OCI-M2 (cell line): ENCODE measurements around the gene SIX1.

ENCODE experiments used
- DNase-seq: peaks from one replicate; lab custom pipeline; 2025; ENCODE audit not compliant: unreplicated experiment; lab: John Stamatoyannopoulos, UW

The SIX1 gene

GRCh38 chr14:60648934-60649874, at the start of gene SIX1:
TSS of gene SIX1 (minus strand) at chr14:60649477. CDS start at chr14:60649189, 288 bp downstream.
- DNase-seq, result no peak

- DNase-seq, result no peak
Observed at GRCh38 chr14:60695327-60695726, 46.0 kb upstream of the SIX1 start.

GRCh38 chr14:60691383-60692113, 42.3 kb upstream of the SIX1 start:
- no peak for DNase-seq

- DNase-seq, result no peak
Observed at GRCh38 chr14:60686865-60687264, 37.6 kb upstream of the SIX1 start.

- no peak for DNase-seq
Observed at GRCh38 chr14:60684203-60684602, 34.9 kb upstream of the SIX1 start.

GRCh38 chr14:60681271-60681670, 32.0 kb upstream of the SIX1 start:
- DNase-seq, result no peak

- no peak for DNase-seq
Observed at GRCh38 chr14:60680511-60680910, 31.2 kb upstream of the SIX1 start.

GRCh38 chr14:60679566-60680258, 30.4 kb upstream of the SIX1 start:
- DNase-seq, result no peak

- no peak for DNase-seq
Observed at GRCh38 chr14:60677701-60678100, 28.4 kb upstream of the SIX1 start.

- DNase-seq, result no peak
Observed at GRCh38 chr14:60670989-60671388, 21.7 kb upstream of the SIX1 start.

- no peak for DNase-seq
Observed at GRCh38 chr14:60668431-60669112, 19.3 kb upstream of the SIX1 start.

GRCh38 chr14:60665177-60665550, 15.9 kb upstream of the SIX1 start:
- no peak for DNase-seq

GRCh38 chr14:60662982-60663381, 13.7 kb upstream of the SIX1 start:
- DNase-seq, result no peak

- DNase-seq, result no peak
Observed at GRCh38 chr14:60661721-60662120, 12.4 kb upstream of the SIX1 start.

GRCh38 chr14:60658909-60659585, 9.8 kb upstream of the SIX1 start:
- no peak for DNase-seq

GRCh38 chr14:60658211-60658690, 9.0 kb upstream of the SIX1 start:
- no peak for DNase-seq

- DNase-seq, result no peak
Observed at GRCh38 chr14:60657456-60658210, 8.4 kb upstream of the SIX1 start.

GRCh38 chr14:60656686-60657455, 7.6 kb upstream of the SIX1 start:
- no peak for DNase-seq
